ENCODE measurements around the gene TTC19. TPM values are rescaled to one million over a fixed set of nuclear protein-coding genes. Genes with fewer than 3 reads are reported as not detected.

TTC19 gene
- total and polyA plus RNA-seq, 8 donors = 31.6 to 70.5 (median 59.9) TPM

DNA sequence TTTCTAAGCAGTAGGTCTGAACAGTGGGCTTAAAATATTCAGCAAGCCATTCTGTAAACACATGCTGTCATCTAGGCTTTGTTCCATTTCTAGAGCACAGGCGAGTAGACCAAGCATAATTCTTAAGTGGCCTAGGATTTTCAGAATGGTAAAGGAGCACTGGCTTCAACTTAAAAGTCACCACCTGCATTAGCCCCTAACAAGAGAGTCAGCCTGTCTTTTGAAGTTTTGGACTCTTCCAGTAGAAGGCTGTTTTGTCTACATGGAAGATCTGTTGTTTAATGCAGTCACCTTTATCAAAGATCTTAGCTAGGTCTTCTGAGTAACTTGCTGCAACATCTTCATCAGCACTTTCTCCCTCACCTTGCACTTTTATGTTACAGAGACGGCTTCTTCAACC, 36.6 kb downstream of the TTC19 start:
- H3K4me3 ChIP-seq = no peak overlapping the region
- ATAC-seq = no peak
- TF ChIP-seq, protein P1, sequence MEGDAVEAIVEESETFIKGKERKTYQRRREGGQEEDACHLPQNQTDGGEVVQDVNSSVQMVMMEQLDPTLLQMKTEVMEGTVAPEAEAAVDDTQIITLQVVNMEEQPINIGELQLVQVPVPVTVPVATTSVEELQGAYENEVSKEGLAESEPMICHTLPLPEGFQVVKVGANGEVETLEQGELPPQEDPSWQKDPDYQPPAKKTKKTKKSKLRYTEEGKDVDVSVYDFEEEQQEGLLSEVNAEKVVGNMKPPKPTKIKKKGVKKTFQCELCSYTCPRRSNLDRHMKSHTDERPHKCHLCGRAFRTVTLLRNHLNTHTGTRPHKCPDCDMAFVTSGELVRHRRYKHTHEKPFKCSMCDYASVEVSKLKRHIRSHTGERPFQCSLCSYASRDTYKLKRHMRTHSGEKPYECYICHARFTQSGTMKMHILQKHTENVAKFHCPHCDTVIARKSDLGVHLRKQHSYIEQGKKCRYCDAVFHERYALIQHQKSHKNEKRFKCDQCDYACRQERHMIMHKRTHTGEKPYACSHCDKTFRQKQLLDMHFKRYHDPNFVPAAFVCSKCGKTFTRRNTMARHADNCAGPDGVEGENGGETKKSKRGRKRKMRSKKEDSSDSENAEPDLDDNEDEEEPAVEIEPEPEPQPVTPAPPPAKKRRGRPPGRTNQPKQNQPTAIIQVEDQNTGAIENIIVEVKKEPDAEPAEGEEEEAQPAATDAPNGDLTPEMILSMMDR (IDR thresholded peaks at IDR 0.05) = no peak
- intact Hi-C loops (cut with DNase I) = no loop called here
- no peaks in the 10 kb centered on the region for H3K27me3 ChIP-seq
- H3K4me1 ChIP-seq = no peaks in the 10 kb centered on the region
- no peak overlapping the region for H3K27ac ChIP-seq
- H3K36me3 ChIP-seq = peaks cover 3 to 99% of the 10 kb centered on the region in 2 donors
- DNase-seq = no peak
- no peaks in the 10 kb centered on the region for H3K9me3 ChIP-seq

DNA sequence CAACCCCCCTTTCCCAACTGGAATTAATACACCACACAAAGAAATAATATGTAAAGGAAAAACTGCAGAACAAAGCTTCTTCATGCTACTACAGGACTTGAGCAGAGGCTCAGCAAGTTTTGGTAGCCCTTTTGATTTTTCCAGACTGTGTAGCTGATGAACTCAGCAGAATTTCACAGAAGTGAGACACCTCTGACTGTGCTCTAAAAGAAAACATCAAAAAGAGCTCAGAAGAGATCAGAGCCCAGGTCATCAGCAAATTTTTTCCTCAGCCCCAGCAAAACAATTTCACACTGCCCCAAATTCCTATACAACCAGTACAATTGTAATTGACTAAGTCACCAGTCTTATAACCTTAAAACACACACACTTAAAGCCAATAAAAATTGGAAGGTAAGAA, 38.0 kb downstream of the TTC19 start:
- H3K9me3 ChIP-seq = no peaks in the 10 kb centered on the region
- ATAC-seq (no peak), DNase-seq (no peak)
- H3K4me1 ChIP-seq = no peaks in the 10 kb centered on the region
- TF ChIP-seq, protein P1 (IDR thresholded peaks at IDR 0.05) = no peak
- intact Hi-C loops (cut with DNase I) = no loop called here
- H3K27me3 ChIP-seq = no peaks in the 10 kb centered on the region
- peaks cover 0 to 99% of the 10 kb centered on the region in 2 donors for H3K36me3 ChIP-seq
- no peak overlapping the region for H3K27ac ChIP-seq
- no peak overlapping the region for H3K4me3 ChIP-seq

DNA sequence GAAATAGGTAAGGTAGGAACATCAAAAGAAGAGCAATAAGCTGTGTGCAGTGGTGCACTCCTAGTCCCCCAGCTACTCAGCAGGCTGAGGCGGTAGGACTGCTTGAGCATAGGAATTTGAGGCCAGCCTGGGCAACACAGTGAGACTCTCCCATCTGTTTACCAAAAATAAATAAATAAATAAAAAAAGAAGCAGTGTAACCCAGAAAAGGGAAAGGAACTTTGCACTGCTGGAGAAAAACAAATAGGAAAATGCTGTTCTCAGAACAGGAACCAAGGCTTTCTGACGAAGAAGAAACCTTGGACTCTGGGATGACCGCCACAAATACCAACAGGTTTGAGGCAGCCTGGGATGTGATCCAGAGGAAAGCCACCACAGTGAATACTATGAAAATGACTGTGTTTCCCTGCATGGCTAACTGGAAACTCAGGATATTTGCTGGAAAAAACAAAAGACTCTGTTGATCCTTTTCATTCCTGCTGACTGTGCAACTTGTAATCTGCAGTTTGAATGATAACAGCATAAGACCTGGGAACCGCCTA, 41.2 kb downstream of the TTC19 start:
- intact Hi-C loops (cut with DNase I) = no loop called here
- no peaks in the 10 kb centered on the region for H3K4me1 ChIP-seq
- H3K9me3 ChIP-seq = no peaks in the 10 kb centered on the region
- no peak for DNase-seq
- H3K27ac ChIP-seq = no peak overlapping the region
- TF ChIP-seq, protein P1 (IDR thresholded peaks at IDR 0.05) = no peak
- H3K27me3 ChIP-seq = no peaks in the 10 kb centered on the region
- peaks cover 0 to 99% of the 10 kb centered on the region in 2 donors for H3K36me3 ChIP-seq
- ATAC-seq = peak; percentile 26
- H3K4me3 ChIP-seq = no peak overlapping the region

DNA sequence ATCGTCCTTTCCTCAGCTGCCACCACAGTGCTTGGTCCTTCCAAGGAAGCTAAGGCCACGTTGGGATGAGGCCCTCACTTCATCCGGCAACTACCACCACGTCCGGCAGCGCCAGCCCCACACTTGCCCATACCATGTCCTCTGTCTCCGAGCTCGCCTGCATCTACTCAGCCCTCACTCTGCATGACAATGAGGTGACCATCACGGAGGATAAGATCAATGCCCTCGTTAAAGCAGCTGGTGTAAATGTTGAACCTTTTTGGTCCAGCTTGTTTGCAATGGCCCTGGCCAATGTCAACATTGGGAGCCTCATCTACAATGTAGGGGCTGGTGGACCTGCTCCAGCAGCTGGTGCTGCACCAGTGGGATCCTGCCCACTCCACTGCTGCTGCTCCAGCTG, 44.9 kb downstream of the TTC19 start:
- TF ChIP-seq, protein P1 (IDR thresholded peaks at IDR 0.05) = no peak
- H3K4me3 ChIP-seq = no peak overlapping the region
- ATAC-seq (no peak), DNase-seq (no peak)
- H3K4me1 ChIP-seq = no peaks in the 10 kb centered on the region
- H3K27me3 ChIP-seq = no peaks in the 10 kb centered on the region
- no peaks in the 10 kb centered on the region for H3K9me3 ChIP-seq
- H3K36me3 ChIP-seq = peaks cover 0 to 98% of the 10 kb centered on the region in 2 donors
- H3K27ac ChIP-seq = no peak overlapping the region
- intact Hi-C loops (cut with DNase I) = no loop called here

DNA sequence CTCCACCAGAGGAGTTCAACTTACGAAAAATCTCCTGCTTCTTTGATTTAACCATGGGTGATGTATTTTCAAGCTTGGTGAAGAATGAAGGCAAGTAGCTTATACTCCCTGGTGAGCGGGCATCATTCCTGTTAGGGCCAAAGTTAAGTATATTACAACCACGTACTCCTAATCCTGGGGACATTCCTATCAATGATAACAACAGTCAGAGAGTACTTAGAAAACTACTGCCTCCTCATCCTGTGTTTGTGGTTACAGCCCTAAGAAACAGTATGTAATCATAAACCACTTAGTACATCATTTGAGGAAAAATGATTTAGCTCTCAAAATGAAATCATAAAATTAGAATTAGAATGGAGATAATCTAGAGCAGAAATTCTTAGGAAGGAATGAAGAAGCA, 47.3 kb downstream of the TTC19 start:
- no peak overlapping the region for H3K27ac ChIP-seq
- H3K9me3 ChIP-seq = no peaks in the 10 kb centered on the region
- intact Hi-C loops (cut with DNase I) = no loop called here
- DNase-seq (no peak), ATAC-seq (no peak)
- TF ChIP-seq, protein P1 (IDR thresholded peaks at IDR 0.05) = no peak
- peaks cover 0 to 87% of the 10 kb centered on the region in 2 donors for H3K36me3 ChIP-seq
- H3K4me1 ChIP-seq = no peaks in the 10 kb centered on the region
- no peaks in the 10 kb centered on the region for H3K27me3 ChIP-seq
- H3K4me3 ChIP-seq = no peak overlapping the region

Data from left lung (tissue), 10 donors.